Measurements from ENCODE around the gene MAF. TPM values are rescaled to one million over a fixed set of nuclear protein-coding genes. Genes with fewer than 3 reads are reported as not detected.

MAF gene
- total RNA-seq, result 19.1 and 23.0 TPM in 2 replicates

GRCh38 chr16:79600638-79601091 is at the start of gene MAF:
Gene MAF, minus strand, starts transcription at chr16:79600737. Its CDS starts 835 bp downstream, at chr16:79599902.

